SJCRH30 (cell line): ENCODE results near the gene UQCRC1. TPM values are rescaled to one million over a fixed set of nuclear protein-coding genes. Genes with fewer than 3 reads are reported as not detected.

Experiments used
- DNase-seq, 2 experiments: peaks; one replicate each; pipeline ENCODE4 v3.0.0-alpha.2; 2015 to 2020
- H3K27ac ChIP-seq: fragments of 250-450 bp; sonication (Bioruptor Pico); 2 replicates; pipeline ENCODE4 v1.5.1; 2020; ENCODE audit warnings: mild to moderate bottlenecking, moderate library complexity
- H3K27me3 ChIP-seq: fragments of 250-450 bp; sonication (Bioruptor Pico); 2 replicates; pipeline ENCODE4 v1.5.1; 2020; ENCODE audit warnings: mild to moderate bottlenecking, moderate library complexity
- H3K36me3 ChIP-seq: fragments of 250-450 bp; sonication (Bioruptor Pico); 2 replicates; pipeline ENCODE4 v1.5.1; 2020; ENCODE audit warnings: mild to moderate bottlenecking, moderate library complexity
- H3K4me1 ChIP-seq: fragments of 250-450 bp; sonication (Bioruptor Pico); 2 replicates; pipeline ENCODE4 v1.5.1; 2020; ENCODE audit warnings: mild to moderate bottlenecking, moderate library complexity
- H3K4me3 ChIP-seq: fragments of 250-450 bp; sonication (Bioruptor Pico); 2 replicates; pipeline ENCODE4 v1.5.1; 2020; ENCODE audit warnings: mild to moderate bottlenecking, moderate library complexity
- H3K9me3 ChIP-seq: fragments of 250-450 bp; sonication (Bioruptor Pico); replicated peaks from 2 replicates; pipeline ENCODE4 v1.5.1; 2020; ENCODE audit warnings: mild to moderate bottlenecking, moderate library complexity
- total RNA-seq: library from RNA; depleted of rRNA; stranded (reverse); fragments of >200 nt; shearing (Covaris generic); gene quantifications from 2 replicates; pipeline ENCODE4 v1.2.3, GENCODE V29; 2014

The UQCRC1 gene
- total RNA-seq, 1 experiment from 2014 or later, result 137 TPM

GRCh38 chr3:48597408-48597800 lies 12.0 kb downstream of the UQCRC1 start:
- DNase-seq, result no peak
- Histone ChIP-seq H3K4me3 (no peak overlapping the region), H3K27ac (no peak overlapping the region), H3K27me3 (no peaks in the 10 kb centered on the region), H3K36me3 (peaks cover 22% of the 10 kb centered on the region), H3K4me1 (peaks cover 40% of the 10 kb centered on the region), H3K9me3 (no peaks in the 10 kb centered on the region)

GRCh38 chr3:48596676-48597407 lies 12.6 kb downstream of the UQCRC1 start:
- DNase-seq, result no peak
- H3K9me3 ChIP-seq, result no peaks in the 10 kb centered on the region
- H3K27ac ChIP-seq, result peak overlapping the region; percentile 17
- H3K4me1 ChIP-seq, result peaks cover 40% of the 10 kb centered on the region
- peaks cover 22% of the 10 kb centered on the region for H3K36me3 ChIP-seq
- H3K27me3 ChIP-seq, result no peaks in the 10 kb centered on the region
- no peak overlapping the region for H3K4me3 ChIP-seq

GRCh38 chr3:48596157-48596556 lies 13.3 kb downstream of the UQCRC1 start:
- Histone ChIP-seq H3K27me3 (no peaks in the 10 kb centered on the region), H3K4me3 (no peak overlapping the region), H3K36me3 (peaks cover 17% of the 10 kb centered on the region), H3K4me1 (peaks cover 40% of the 10 kb centered on the region), H3K9me3 (no peaks in the 10 kb centered on the region), H3K27ac (peak overlapping the region; percentile 17)
- no peak for DNase-seq

- Histone ChIP-seq H3K27me3 (no peaks in the 10 kb centered on the region), H3K27ac (peak overlapping the region; percentile 17), H3K9me3 (no peaks in the 10 kb centered on the region), H3K4me3 (no peak overlapping the region), H3K4me1 (peaks cover 40% of the 10 kb centered on the region), H3K36me3 (peaks cover 14% of the 10 kb centered on the region)
- DNase-seq, result peak; percentile 87 to 92
Observed at GRCh38 chr3:48595526-48596121, 13.8 kb downstream of the UQCRC1 start.

- H3K27ac ChIP-seq, result peak within 1 kb of the TSS; percentile 17
- no peak for DNase-seq
- H3K4me3 ChIP-seq, result no peak within 1 kb of the TSS
- no peaks in the 10 kb centered on the region for H3K27me3 ChIP-seq
- peaks cover 40% of the 10 kb centered on the region for H3K4me1 ChIP-seq
- H3K36me3 ChIP-seq, result peaks cover 14% of the 10 kb centered on the region
- no peaks in the 10 kb centered on the region for H3K9me3 ChIP-seq
Observed at GRCh38 chr3:48595075-48595525, 14.3 kb downstream of the UQCRC1 start, which contains the start of gene COL7A1. TSS of gene COL7A1 (minus strand) at chr3:48595329. CDS start at chr3:48595159, 170 bp downstream.

- no peak for DNase-seq
- Histone ChIP-seq H3K4me3 (no peak overlapping the region), H3K27ac (no peak overlapping the region; the same call in 1 of the 2 replicates), H3K4me1 (peaks cover 39% of the 10 kb centered on the region), H3K27me3 (no peaks in the 10 kb centered on the region), H3K36me3 (peaks cover 10% of the 10 kb centered on the region), H3K9me3 (no peaks in the 10 kb centered on the region)
Observed at GRCh38 chr3:48594417-48595049, 14.9 kb downstream of the UQCRC1 start.

- Histone ChIP-seq H3K4me3 (no peak overlapping the region), H3K36me3 (peaks cover 3% of the 10 kb centered on the region; the same call in 1 of the 2 replicates), H3K4me1 (peaks cover 27% of the 10 kb centered on the region), H3K27me3 (no peaks in the 10 kb centered on the region), H3K27ac (no peak overlapping the region), H3K9me3 (no peaks in the 10 kb centered on the region)
- no peak for DNase-seq
Observed at GRCh38 chr3:48593337-48593736, 16.1 kb downstream of the UQCRC1 start.

GRCh38 chr3:48592519-48593087 lies 16.8 kb downstream of the UQCRC1 start:
- Histone ChIP-seq H3K4me1 (peaks cover 20% of the 10 kb centered on the region), H3K36me3 (peaks cover 3% of the 10 kb centered on the region; the same call in 1 of the 2 replicates), H3K27me3 (no peaks in the 10 kb centered on the region), H3K4me3 (no peak overlapping the region), H3K9me3 (no peaks in the 10 kb centered on the region), H3K27ac (no peak overlapping the region)
- DNase-seq, result no peak

GRCh38 chr3:48591886-48592518 lies 17.4 kb downstream of the UQCRC1 start:
- Histone ChIP-seq H3K27me3 (no peaks in the 10 kb centered on the region), H3K36me3 (peaks cover 3% of the 10 kb centered on the region; the same call in 1 of the 2 replicates), H3K27ac (no peak overlapping the region), H3K9me3 (no peaks in the 10 kb centered on the region), H3K4me1 (peaks cover 19% of the 10 kb centered on the region), H3K4me3 (no peak overlapping the region)
- no peak for DNase-seq

GRCh38 chr3:48591436-48591835 lies 18.0 kb downstream of the UQCRC1 start:
- H3K9me3 ChIP-seq, result no peaks in the 10 kb centered on the region
- H3K4me3 ChIP-seq, result no peak overlapping the region
- H3K4me1 ChIP-seq, result peaks cover 14% of the 10 kb centered on the region
- no peaks in the 10 kb centered on the region; the same call in 1 of the 2 replicates for H3K36me3 ChIP-seq
- H3K27me3 ChIP-seq, result no peaks in the 10 kb centered on the region
- no peak overlapping the region for H3K27ac ChIP-seq
- no peak for DNase-seq

- Histone ChIP-seq H3K27me3 (no peaks in the 10 kb centered on the region), H3K36me3 (no peaks in the 10 kb centered on the region), H3K4me3 (no peak overlapping the region), H3K9me3 (no peaks in the 10 kb centered on the region), H3K27ac (no peak overlapping the region), H3K4me1 (no peaks in the 10 kb centered on the region)
- no peak for DNase-seq
Observed at GRCh38 chr3:48588230-48588629, 21.2 kb downstream of the UQCRC1 start.

GRCh38 chr3:48587686-48588085 lies 21.8 kb downstream of the UQCRC1 start:
- Histone ChIP-seq H3K27me3 (no peaks in the 10 kb centered on the region), H3K27ac (no peak overlapping the region), H3K9me3 (no peaks in the 10 kb centered on the region), H3K4me1 (no peaks in the 10 kb centered on the region), H3K36me3 (no peaks in the 10 kb centered on the region), H3K4me3 (no peak overlapping the region)
- no peak for DNase-seq

- Histone ChIP-seq H3K4me1 (no peaks in the 10 kb centered on the region), H3K36me3 (no peaks in the 10 kb centered on the region), H3K27me3 (no peaks in the 10 kb centered on the region), H3K27ac (no peak overlapping the region), H3K9me3 (no peaks in the 10 kb centered on the region), H3K4me3 (no peak overlapping the region)
- DNase-seq, result no peak
Observed at GRCh38 chr3:48585411-48585810, 24.0 kb downstream of the UQCRC1 start.

GRCh38 chr3:48584836-48585235 lies 24.6 kb downstream of the UQCRC1 start:
- DNase-seq, result no peak
- H3K27me3 ChIP-seq, result no peaks in the 10 kb centered on the region
- no peak overlapping the region for H3K4me3 ChIP-seq
- H3K4me1 ChIP-seq, result no peaks in the 10 kb centered on the region
- H3K9me3 ChIP-seq, result no peaks in the 10 kb centered on the region
- no peak overlapping the region for H3K27ac ChIP-seq
- no peaks in the 10 kb centered on the region for H3K36me3 ChIP-seq
